H9 (cell line): Measurements from ENCODE around the gene AMER1. TPM values are rescaled to one million over a fixed set of nuclear protein-coding genes. Genes with fewer than 3 reads are reported as not detected.

ENCODE experiments used
- DNase-seq: peaks from one replicate; pipeline ENCODE4 v3.0.0-alpha.2; 2017
- H2AFZ ChIP-seq: one replicate; pipeline ENCODE4 v1.6.1; 2013; ENCODE audit warnings: mild to moderate bottlenecking, low read length, control low read depth, moderate library complexity
- H2AK5ac ChIP-seq: 2 replicates; pipeline ENCODE4 v1.6.1; 2013; ENCODE audit warnings: low read length, control low read depth, mixed read lengths; ENCODE audit not compliant: insufficient read length
- H2BK120ac ChIP-seq: one replicate; pipeline ENCODE4 v1.6.1; 2013; ENCODE audit warnings: low read depth, mild to moderate bottlenecking, low read length, control low read depth, inconsistent platforms; ENCODE audit not compliant: poor library complexity, severe bottlenecking
- H2BK12ac ChIP-seq: 2 replicates; pipeline ENCODE4 v1.6.1; 2013; ENCODE audit warnings: low read length, control low read depth, mixed read lengths, low read depth; ENCODE audit not compliant: insufficient read length
- H2BK15ac ChIP-seq: 2 replicates; pipeline ENCODE4 v1.6.1; 2013; ENCODE audit warnings: low read depth, low read length, control low read depth
- H2BK20ac ChIP-seq: one replicate; pipeline ENCODE4 v1.6.1; 2013; ENCODE audit warnings: low read depth, mild to moderate bottlenecking, low read length, control low read depth, inconsistent platforms; ENCODE audit not compliant: poor library complexity, severe bottlenecking
- H2BK5ac ChIP-seq: 2 replicates; pipeline ENCODE4 v1.6.1; 2013; ENCODE audit warnings: low read length, control low read depth, mixed read lengths; ENCODE audit not compliant: insufficient read length
- H3K14ac ChIP-seq: 2 replicates; pipeline ENCODE4 v1.6.1; 2013; ENCODE audit warnings: low read length, control low read depth; ENCODE audit not compliant: insufficient read depth
- H3K18ac ChIP-seq: 2 replicates; pipeline ENCODE4 v1.6.1; 2013; ENCODE audit warnings: low read depth, mild to moderate bottlenecking, mixed read lengths, low read length, control low read depth; ENCODE audit not compliant: insufficient read length
- H3K23ac ChIP-seq: 2 replicates; pipeline ENCODE4 v1.6.1; 2013; ENCODE audit warnings: low read length, control low read depth, mixed read lengths, low read depth; ENCODE audit not compliant: insufficient read length
- H3K23me2 ChIP-seq: 2 replicates; pipeline ENCODE4 v1.6.1; 2013; ENCODE audit warnings: low read depth, mild to moderate bottlenecking, mixed read lengths, low read length, control low read depth; ENCODE audit not compliant: insufficient read length, poor library complexity, severe bottlenecking
- H3K27ac ChIP-seq: 2 replicates; pipeline ENCODE4 v1.5.1; 2013; ENCODE audit warnings: low read length, control low read depth, mixed read lengths, low read depth; ENCODE audit not compliant: insufficient read length
- H3K27me3 ChIP-seq: 2 replicates; pipeline ENCODE4 v1.6.1; 2013; ENCODE audit warnings: low read length, control low read depth, inconsistent platforms; ENCODE audit not compliant: insufficient read depth
- H3K4ac ChIP-seq: 2 replicates; pipeline ENCODE4 v1.6.1; 2013; ENCODE audit warnings: low read depth, mild to moderate bottlenecking, control low read depth, inconsistent platforms, low read length, moderate library complexity
- H3K4me1 ChIP-seq: 2 replicates; pipeline ENCODE4 v1.6.1; 2013; ENCODE audit warnings: low read length, control low read depth, inconsistent platforms; ENCODE audit not compliant: insufficient read depth
- H3K4me2 ChIP-seq: 2 replicates; pipeline ENCODE4 v1.6.1; 2013; ENCODE audit warnings: low read length, control low read depth, mixed read lengths; ENCODE audit not compliant: insufficient read length, insufficient read depth
- H3K56ac ChIP-seq: 2 replicates; pipeline ENCODE4 v1.6.1; 2013; ENCODE audit warnings: low read depth, mild to moderate bottlenecking, mixed read lengths, low read length, control low read depth; ENCODE audit not compliant: insufficient read length
- H3K79me1 ChIP-seq: 2 replicates; pipeline ENCODE4 v1.6.1; 2013; ENCODE audit warnings: low read depth, mild to moderate bottlenecking, moderate library complexity, low read length, control low read depth, inconsistent platforms; ENCODE audit not compliant: insufficient read depth, poor library complexity, severe bottlenecking
- H3K79me2 ChIP-seq: 2 replicates; pipeline ENCODE4 v1.6.1; 2013; ENCODE audit warnings: low read length, control low read depth, inconsistent platforms; ENCODE audit not compliant: insufficient read depth
- H3K9ac ChIP-seq: 2 replicates; pipeline ENCODE4 v1.6.1; 2013; ENCODE audit warnings: low read length, control low read depth, mixed read lengths; ENCODE audit not compliant: insufficient read length; ENCODE audit errors: extremely low read depth
- H3K9me3 ChIP-seq: one replicate; pipeline ENCODE4 v1.6.1; 2013; ENCODE audit warnings: low read depth, low read length, inconsistent platforms; ENCODE audit not compliant: control insufficient read depth
- H3T11ph ChIP-seq: one replicate; pipeline ENCODE4 v1.6.1; 2013; ENCODE audit warnings: mild to moderate bottlenecking, low read length, control low read depth, inconsistent platforms
- H4K20me1 ChIP-seq: one replicate; pipeline ENCODE4 v1.6.1; 2013; ENCODE audit not compliant: control insufficient read depth, insufficient read length, insufficient read depth
- H4K5ac ChIP-seq: 2 replicates; pipeline ENCODE4 v1.6.1; 2013; ENCODE audit warnings: low read depth, mild to moderate bottlenecking, mixed read lengths, low read length, control low read depth; ENCODE audit not compliant: insufficient read length
- H4K8ac ChIP-seq: replicated peaks from 2 replicates; pipeline ENCODE4 v1.6.1; 2013; ENCODE audit warnings: low read length, control low read depth, mixed read lengths, low read depth; ENCODE audit not compliant: insufficient read length
- H4K91ac ChIP-seq: 2 replicates; pipeline ENCODE4 v1.6.1; 2013; ENCODE audit warnings: low read depth, mild to moderate bottlenecking, moderate library complexity, mixed read lengths, low read length, control low read depth; ENCODE audit not compliant: insufficient read length
- H3K27ac Mint-ChIP-seq, 3 experiments: 2 replicates in 2 of 3; 3 replicates in 1 of 3; pipeline ENCODE4 v1.8.0; 2020 to 2021; ENCODE audit warnings: mixed read lengths in 3 of 3, mild to moderate bottlenecking in 1 of 3, moderate library complexity in 1 of 3
- H3K27me3 Mint-ChIP-seq: 2 replicates; pipeline ENCODE4 v1.8.0; 2021; ENCODE audit warnings: low read depth, mild to moderate bottlenecking, moderate library complexity, mixed read lengths
- H3K36me3 Mint-ChIP-seq, 3 experiments: 2 replicates in 2 of 3; 3 replicates in 1 of 3; pipeline ENCODE4 v1.8.0; 2020 to 2021; ENCODE audit warnings: low read depth in 3 of 3, mixed read lengths in 3 of 3; ENCODE audit not compliant: insufficient read depth in 1 of 3
- H3K4me1 Mint-ChIP-seq, 2 experiments: 2 replicates each; pipeline ENCODE4 v1.8.0; 2020; ENCODE audit warnings: mixed read lengths in 2 of 2
- H3K4me3 Mint-ChIP-seq, 2 experiments: 2 replicates in 1 of 2; 3 replicates in 1 of 2; pipeline ENCODE4 v1.8.0; 2020 to 2021; ENCODE audit warnings: mild to moderate bottlenecking in 2 of 2, mixed read lengths in 2 of 2, moderate library complexity in 1 of 2
- H3K9me3 Mint-ChIP-seq, 2 experiments: 2 replicates in 1 of 2; 3 replicates in 1 of 2; pipeline ENCODE4 v1.8.0; 2020; ENCODE audit warnings: mild to moderate bottlenecking in 2 of 2, mixed read lengths in 2 of 2, moderate library complexity in 1 of 2
- CTCF ChIP-seq: fragments of 200-600 bp; sonication (generic); conservative IDR thresholded peaks from 3 replicates; pipeline ENCODE4 v1.8.0; 2021; ENCODE audit warnings: antibody characterized with exemption, mild to moderate bottlenecking
- WGBS: extraction: QIAGEN DNeasy Blood & Tissue Kit; methylation state at CpG from one replicate; pipeline ENCODE4 v1.1.7; 2013; ENCODE audit warnings: missing lambda C conversion rate, low lambda C conversion rate, mixed read lengths; ENCODE audit not compliant: insufficient read length; ENCODE audit errors: extremely low coverage; 5-methylcytosine and 5-hydroxymethylcytosine counted together
- total RNA-seq: library from RNA; stranded (reverse); gene quantifications from 2 replicates; pipeline ENCODE4 v1.2.1, GENCODE V29; 2021

AMER1 gene
- total RNA-seq, 1 experiment from 2014 or later, result 6.2 TPM

DNA sequence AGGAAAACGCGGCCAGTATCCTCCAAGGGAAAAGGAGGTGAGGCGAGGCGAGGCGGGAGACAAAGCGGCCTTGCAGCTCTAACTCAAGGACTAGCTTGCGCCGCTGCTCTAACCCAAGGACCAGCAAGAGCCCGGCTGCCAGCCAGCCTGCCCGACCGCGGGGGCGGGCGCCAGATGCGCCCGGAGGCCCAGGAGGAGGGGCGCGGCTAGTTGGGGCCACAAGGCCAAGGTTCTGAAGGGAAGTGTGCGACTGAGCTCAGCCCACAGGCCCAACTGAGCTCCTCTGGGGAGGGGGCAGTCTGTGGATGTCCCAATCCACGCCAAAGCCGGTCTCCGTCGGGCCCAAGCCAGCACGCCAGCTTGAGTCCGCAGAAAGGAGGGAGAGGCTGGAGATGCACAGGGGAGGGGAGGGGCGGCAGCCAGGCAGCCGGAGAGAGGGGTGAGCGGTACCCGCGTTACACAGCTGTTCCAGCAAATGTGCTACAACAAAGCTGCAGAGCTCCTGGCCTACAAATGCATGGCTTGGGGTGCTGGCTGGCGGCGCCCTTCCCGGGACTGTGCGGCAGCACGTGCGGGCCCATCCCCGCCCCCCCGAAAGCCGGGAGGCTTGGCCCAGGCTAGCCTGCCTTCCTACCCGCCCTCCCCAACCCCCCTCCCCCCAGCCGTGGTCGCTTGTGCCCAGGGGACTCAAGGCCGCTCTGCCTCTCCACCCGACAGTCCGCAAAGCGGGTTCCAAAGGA, 637 bp downstream of the AMER1 start:
- no CpG with 5 or more reads among the region's 46 CpGs for WGBS
- peak overlapping the region; percentile 67 to 82 for H3K4me3 Mint-ChIP-seq

More for the DNA sequence above, 637 bp downstream of the AMER1 start:
- no peak for TF ChIP-seq CTCF
- no peaks in the 10 kb centered on the region for H3K4me1 ChIP-seq
- H3K27ac Mint-ChIP-seq, result peak overlapping the region in 1 of 3 experiments; percentile 93; a peak in 1 of 7 replicates
- H3K56ac ChIP-seq, result no peak overlapping the region
- no peak overlapping the region for H3K14ac ChIP-seq
- H4K91ac ChIP-seq, result no peak overlapping the region
- H3K9ac ChIP-seq, result peak overlapping the region; percentile 25
- peaks cover 0 to 7% (median 3%) of the 10 kb centered on the region in 3 experiments; a peak in 2 of 7 replicates for H3K36me3 Mint-ChIP-seq
- no peak overlapping the region for H3K27ac ChIP-seq
- H2AFZ ChIP-seq, result no peak overlapping the region
- H2BK120ac ChIP-seq, result no peak overlapping the region
- H3K4me2 ChIP-seq, result peak overlapping the region; percentile 66
- no peak overlapping the region for H3T11ph ChIP-seq
- peak; percentile 36 for DNase-seq
- H4K20me1 ChIP-seq, result no peaks in the 10 kb centered on the region
- H3K79me1 ChIP-seq, result peaks cover 3% of the 10 kb centered on the region
- no peak overlapping the region for H2AK5ac ChIP-seq
- H2BK5ac ChIP-seq, result no peak overlapping the region
- H3K9me3 Mint-ChIP-seq, result peaks cover 59 to 68% of the 10 kb centered on the region in 2 experiments
- no peak overlapping the region for H3K18ac ChIP-seq
- H3K23ac ChIP-seq, result no peak overlapping the region
- peaks cover 2 to 12% of the 10 kb centered on the region in 2 experiments; a peak in 2 of 4 replicates for H3K4me1 Mint-ChIP-seq
- H3K23me2 ChIP-seq, result peaks cover 5% of the 10 kb centered on the region
- H4K8ac ChIP-seq, result no peak overlapping the region
- no peaks in the 10 kb centered on the region for H3K79me2 ChIP-seq
- H2BK20ac ChIP-seq, result no peak overlapping the region
- H3K27me3 Mint-ChIP-seq, result peaks cover 33% of the 10 kb centered on the region
- no peak overlapping the region for H2BK15ac ChIP-seq
- no peak overlapping the region for H3K4ac ChIP-seq
- no peak overlapping the region for H4K5ac ChIP-seq
- peaks cover 27% of the 10 kb centered on the region for H3K9me3 ChIP-seq
- H2BK12ac ChIP-seq, result no peak overlapping the region
- no peaks in the 10 kb centered on the region; the same call in 1 of the 2 replicates for H3K27me3 ChIP-seq
